ENCODE results near the gene AMIGO3.

DNA sequence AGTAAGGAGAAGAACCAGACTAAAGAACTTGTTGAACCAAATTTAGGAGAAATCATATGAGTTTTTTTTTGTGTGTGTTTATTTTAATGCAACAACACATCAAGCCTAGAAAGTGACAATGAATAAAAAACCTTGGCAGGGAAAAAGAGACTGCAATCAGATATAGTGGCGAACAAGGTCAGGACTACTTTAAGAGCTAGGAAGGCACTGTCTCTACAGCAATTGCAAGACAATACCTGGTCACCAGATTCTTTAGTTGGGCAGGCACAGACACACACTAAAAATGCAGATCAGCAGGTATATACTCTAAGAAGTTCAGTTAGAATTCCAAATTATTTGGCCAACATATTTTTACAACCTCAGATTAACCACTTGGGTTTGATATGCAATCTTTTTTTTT lies 35.1 kb upstream of the AMIGO3 start:
- TF ChIP-seq, protein P1, sequence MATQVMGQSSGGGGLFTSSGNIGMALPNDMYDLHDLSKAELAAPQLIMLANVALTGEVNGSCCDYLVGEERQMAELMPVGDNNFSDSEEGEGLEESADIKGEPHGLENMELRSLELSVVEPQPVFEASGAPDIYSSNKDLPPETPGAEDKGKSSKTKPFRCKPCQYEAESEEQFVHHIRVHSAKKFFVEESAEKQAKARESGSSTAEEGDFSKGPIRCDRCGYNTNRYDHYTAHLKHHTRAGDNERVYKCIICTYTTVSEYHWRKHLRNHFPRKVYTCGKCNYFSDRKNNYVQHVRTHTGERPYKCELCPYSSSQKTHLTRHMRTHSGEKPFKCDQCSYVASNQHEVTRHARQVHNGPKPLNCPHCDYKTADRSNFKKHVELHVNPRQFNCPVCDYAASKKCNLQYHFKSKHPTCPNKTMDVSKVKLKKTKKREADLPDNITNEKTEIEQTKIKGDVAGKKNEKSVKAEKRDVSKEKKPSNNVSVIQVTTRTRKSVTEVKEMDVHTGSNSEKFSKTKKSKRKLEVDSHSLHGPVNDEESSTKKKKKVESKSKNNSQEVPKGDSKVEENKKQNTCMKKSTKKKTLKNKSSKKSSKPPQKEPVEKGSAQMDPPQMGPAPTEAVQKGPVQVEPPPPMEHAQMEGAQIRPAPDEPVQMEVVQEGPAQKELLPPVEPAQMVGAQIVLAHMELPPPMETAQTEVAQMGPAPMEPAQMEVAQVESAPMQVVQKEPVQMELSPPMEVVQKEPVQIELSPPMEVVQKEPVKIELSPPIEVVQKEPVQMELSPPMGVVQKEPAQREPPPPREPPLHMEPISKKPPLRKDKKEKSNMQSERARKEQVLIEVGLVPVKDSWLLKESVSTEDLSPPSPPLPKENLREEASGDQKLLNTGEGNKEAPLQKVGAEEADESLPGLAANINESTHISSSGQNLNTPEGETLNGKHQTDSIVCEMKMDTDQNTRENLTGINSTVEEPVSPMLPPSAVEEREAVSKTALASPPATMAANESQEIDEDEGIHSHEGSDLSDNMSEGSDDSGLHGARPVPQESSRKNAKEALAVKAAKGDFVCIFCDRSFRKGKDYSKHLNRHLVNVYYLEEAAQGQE (IDR thresholded peaks at IDR 0.05; ENCODE audit: low read depth, low read length) = no peak
- TF ChIP-seq SP1 (IDR thresholded peaks at IDR 0.05; ENCODE audit: low read depth, low read length) (no peak), YBX1 (IDR thresholded peaks at IDR 0.05) (no peak), NFYA (IDR thresholded peaks at IDR 0.05; ENCODE audit: borderline replicate concordance, low read depth, low read length) (no peak), KDM1A (IDR thresholded peaks at IDR 0.05; ENCODE audit: borderline replicate concordance) (no peak), RFX5 (IDR thresholded peaks at IDR 0.05; ENCODE audit: low read depth, low read length) (no peak), EZH2 (IDR thresholded peaks at IDR 0.05; ENCODE audit: borderline replicate concordance, control insufficient read depth, low read depth, low read length) (no peak), EP300 (IDR thresholded peaks at IDR 0.05; ENCODE audit: borderline replicate concordance in 1 of 2, control insufficient read depth in 1 of 2, low read depth in 2 of 2, low read length in 2 of 2) (no peak)
- TF ChIP-seq, protein P2, sequence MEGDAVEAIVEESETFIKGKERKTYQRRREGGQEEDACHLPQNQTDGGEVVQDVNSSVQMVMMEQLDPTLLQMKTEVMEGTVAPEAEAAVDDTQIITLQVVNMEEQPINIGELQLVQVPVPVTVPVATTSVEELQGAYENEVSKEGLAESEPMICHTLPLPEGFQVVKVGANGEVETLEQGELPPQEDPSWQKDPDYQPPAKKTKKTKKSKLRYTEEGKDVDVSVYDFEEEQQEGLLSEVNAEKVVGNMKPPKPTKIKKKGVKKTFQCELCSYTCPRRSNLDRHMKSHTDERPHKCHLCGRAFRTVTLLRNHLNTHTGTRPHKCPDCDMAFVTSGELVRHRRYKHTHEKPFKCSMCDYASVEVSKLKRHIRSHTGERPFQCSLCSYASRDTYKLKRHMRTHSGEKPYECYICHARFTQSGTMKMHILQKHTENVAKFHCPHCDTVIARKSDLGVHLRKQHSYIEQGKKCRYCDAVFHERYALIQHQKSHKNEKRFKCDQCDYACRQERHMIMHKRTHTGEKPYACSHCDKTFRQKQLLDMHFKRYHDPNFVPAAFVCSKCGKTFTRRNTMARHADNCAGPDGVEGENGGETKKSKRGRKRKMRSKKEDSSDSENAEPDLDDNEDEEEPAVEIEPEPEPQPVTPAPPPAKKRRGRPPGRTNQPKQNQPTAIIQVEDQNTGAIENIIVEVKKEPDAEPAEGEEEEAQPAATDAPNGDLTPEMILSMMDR (IDR thresholded peaks at IDR 0.05 in 2 of 3, conservative IDR thresholded peaks at IDR 0.05 in 1 of 3; ENCODE audit: control insufficient read depth in 2 of 3, extremely low read depth in 1 of 3, insufficient read depth in 1 of 3, low read depth in 3 of 3, low read length in 3 of 3) = no peak
- TF ChIP-seq, protein P3, sequence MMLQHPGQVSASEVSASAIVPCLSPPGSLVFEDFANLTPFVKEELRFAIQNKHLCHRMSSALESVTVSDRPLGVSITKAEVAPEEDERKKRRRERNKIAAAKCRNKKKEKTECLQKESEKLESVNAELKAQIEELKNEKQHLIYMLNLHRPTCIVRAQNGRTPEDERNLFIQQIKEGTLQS (IDR thresholded peaks at IDR 0.05; ENCODE audit: borderline replicate concordance, extremely low read depth, low read depth, low read length) = no peak

Measured in GM12878 (cell line).